Hepatocyte (in vitro differentiated cells): ENCODE results near the gene CFAP410. TPM values are rescaled to one million over a fixed set of nuclear protein-coding genes. Genes with fewer than 3 reads are reported as not detected.

ENCODE experiments used
- DNase-seq: peaks from one replicate; pipeline ENCODE4 v3.0.0-alpha.2; 2016; ENCODE audit warnings: low spot score
- H2AFZ ChIP-seq: fragments of 200-600 bp; sonication (generic); 2 replicates; pipeline ENCODE4 v1.6.0; 2016; ENCODE audit warnings: antibody characterized with exemption, mild to moderate bottlenecking
- H3K27ac ChIP-seq: fragments of 200-600 bp; sonication (generic); 2 replicates; pipeline ENCODE4 v1.5.1; 2016; ENCODE audit warnings: mild to moderate bottlenecking
- H3K27me3 ChIP-seq: fragments of 200-600 bp; sonication (generic); 2 replicates; pipeline ENCODE4 v1.6.1; 2016
- H3K36me3 ChIP-seq: fragments of 200-600 bp; sonication (generic); replicated peaks from 2 replicates; pipeline ENCODE4 v1.5.1; 2016; ENCODE audit warnings: low read depth; ENCODE audit not compliant: insufficient read depth
- H3K4me1 ChIP-seq: fragments of 200-600 bp; sonication (generic); 2 replicates; pipeline ENCODE4 v1.5.1; 2016; ENCODE audit warnings: mild to moderate bottlenecking, moderate library complexity; ENCODE audit not compliant: insufficient read depth
- H3K4me2 ChIP-seq: fragments of 200-600 bp; sonication (generic); 2 replicates; pipeline ENCODE4 v1.6.0; 2016
- H3K4me3 ChIP-seq: fragments of 200-600 bp; sonication (generic); 2 replicates; pipeline ENCODE4 v1.5.1; 2016; ENCODE audit warnings: mild to moderate bottlenecking
- H3K79me2 ChIP-seq: fragments of 200-600 bp; sonication (generic); 2 replicates; pipeline ENCODE4 v1.6.0; 2017; ENCODE audit warnings: mild to moderate bottlenecking
- H3K9me2 ChIP-seq: fragments of 200-600 bp; sonication (generic); replicated peaks from 2 replicates; pipeline ENCODE4 v1.6.0; 2017; ENCODE audit warnings: mild to moderate bottlenecking; ENCODE audit not compliant: insufficient read depth
- H3K9me3 ChIP-seq: fragments of 200-600 bp; sonication (generic); 2 replicates; pipeline ENCODE4 v1.5.1; 2016; ENCODE audit warnings: low read depth, mild to moderate bottlenecking
- H4K20me1 ChIP-seq: fragments of 200-600 bp; sonication (generic); 2 replicates; pipeline ENCODE4 v1.6.0; 2016; ENCODE audit warnings: mild to moderate bottlenecking; ENCODE audit not compliant: insufficient read depth, poor library complexity, severe bottlenecking
- CTCF ChIP-seq: fragments of 200-600 bp; sonication (generic); IDR thresholded peaks from 2 replicates; pipeline ENCODE4 v1.5.1; 2016; ENCODE audit warnings: antibody characterized with exemption, mild to moderate bottlenecking; ENCODE audit not compliant: poor library complexity
- EZH2 ChIP-seq: fragments of 200-600 bp; sonication (generic); IDR thresholded peaks from 2 replicates; pipeline ENCODE4 v1.6.1; 2016; ENCODE audit warnings: antibody characterized with exemption, mild to moderate bottlenecking, borderline replicate concordance
- EZH2phosphoT487 ChIP-seq: fragments of 200-600 bp; sonication (generic); IDR thresholded peaks from one replicate; pipeline ENCODE4 v1.6.1; 2018; ENCODE audit warnings: antibody characterized with exemption, mild to moderate bottlenecking, low read depth, moderate library complexity; ENCODE audit not compliant: unreplicated experiment, severe bottlenecking
- WGBS: methylation state at CpG from one replicate; pipeline ENCODE4 v1.1.6; 2016; ENCODE audit warnings: low lambda C conversion rate; ENCODE audit errors: missing lambda C conversion rate; 5-methylcytosine and 5-hydroxymethylcytosine counted together
- polyA plus RNA-seq: library from polyadenylated mRNA; unstranded; fragments of >200 nt; fragmentation: Nextera tagmentation; extraction: Ambion mirVana; gene quantifications from 2 replicates; pipeline ENCODE4 v1.2.1, GENCODE V29; 2016
- total RNA-seq: library from RNA; depleted of rRNA; stranded (reverse); fragments of >200 nt; gene quantifications from 2 replicates; pipeline ENCODE4 v1.2.3, GENCODE V29; 2014

The CFAP410 gene
- total and polyA plus RNA-seq, 2 experiments from 2014 or later: 17.1 to 33.6 TPM

DNA sequence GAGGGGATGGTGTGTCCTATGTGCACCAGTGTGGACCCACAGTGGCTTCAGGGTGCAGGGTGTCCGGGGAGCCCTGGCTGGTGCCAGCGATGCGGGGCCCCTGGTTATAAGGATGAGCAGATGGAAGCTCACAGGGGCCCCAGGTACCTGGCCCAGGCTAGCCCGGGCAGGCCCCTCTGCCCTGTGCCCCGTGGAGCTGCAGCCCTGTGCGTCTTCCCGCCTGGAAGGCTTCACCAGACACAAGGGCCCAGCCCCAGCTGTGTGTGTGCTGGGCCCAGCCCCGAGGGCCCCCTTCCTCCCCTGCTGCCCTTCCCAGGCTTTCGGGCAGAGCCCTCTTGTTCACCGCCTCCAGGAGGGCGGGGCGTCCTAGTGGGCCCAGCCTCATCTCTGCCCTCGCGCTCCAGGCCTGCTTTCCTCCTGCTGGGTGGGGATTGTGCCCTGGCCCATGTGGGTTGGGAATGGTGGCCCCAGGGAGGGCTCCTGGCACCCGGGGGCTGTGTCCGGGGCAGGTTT is 23.4 kb downstream of the CFAP410 start:
- Histone ChIP-seq H3K4me2 (no peak overlapping the region), H3K4me3 (no peak overlapping the region), H3K79me2 (no peaks in the 10 kb centered on the region), H3K9me2 (no peaks in the 10 kb centered on the region), H3K27me3 (no peaks in the 10 kb centered on the region), H3K27ac (no peak overlapping the region), H3K4me1 (no peaks in the 10 kb centered on the region), H4K20me1 (no peaks in the 10 kb centered on the region), H2AFZ (no peak overlapping the region), H3K36me3 (no peaks in the 10 kb centered on the region), H3K9me3 (no peaks in the 10 kb centered on the region)
- WGBS: 94% methylated on average over 16 of the region's 16 CpGs
- no peak for DNase-seq
- no peak for TF ChIP-seq CTCF
- TF ChIP-seq EZH2phosphoT487: no peak

- no peaks in the 10 kb centered on the region for H3K9me2 ChIP-seq
- no peaks in the 10 kb centered on the region for H3K9me3 ChIP-seq
- no peak overlapping the region for H3K4me3 ChIP-seq
- no peaks in the 10 kb centered on the region for H3K79me2 ChIP-seq
- no peaks in the 10 kb centered on the region for H3K4me1 ChIP-seq
- H4K20me1 ChIP-seq: no peaks in the 10 kb centered on the region
- no peak for DNase-seq
- TF ChIP-seq EZH2 (no peak), EZH2phosphoT487 (no peak), CTCF (no peak)
- no peaks in the 10 kb centered on the region for H3K36me3 ChIP-seq
- H3K27me3 ChIP-seq: no peaks in the 10 kb centered on the region
- H3K4me2 ChIP-seq: no peak overlapping the region
- WGBS: 85% methylated on average over 8 of the region's 11 CpGs
- H3K27ac ChIP-seq: no peak overlapping the region
- H2AFZ ChIP-seq: no peak overlapping the region
Measured at GRCh38 chr21:44314561-44314960, 24.6 kb downstream of the CFAP410 start.

- H3K27me3 ChIP-seq: no peaks in the 10 kb centered on the region
- no peak overlapping the region for H2AFZ ChIP-seq
- no peaks in the 10 kb centered on the region for H3K4me1 ChIP-seq
- WGBS: 93% methylated on average over 12 of the region's 15 CpGs
- H3K27ac ChIP-seq: no peak overlapping the region
- no peaks in the 10 kb centered on the region for H4K20me1 ChIP-seq
- DNase-seq: no peak
- H3K9me2 ChIP-seq: no peaks in the 10 kb centered on the region
- TF ChIP-seq EZH2phosphoT487 (no peak), CTCF (no peak), EZH2 (no peak)
- no peaks in the 10 kb centered on the region for H3K79me2 ChIP-seq
- H3K4me3 ChIP-seq: no peak overlapping the region
- no peaks in the 10 kb centered on the region for H3K9me3 ChIP-seq
- H3K36me3 ChIP-seq: no peaks in the 10 kb centered on the region
- no peak overlapping the region for H3K4me2 ChIP-seq
Measured at GRCh38 chr21:44314128-44314527, 25.1 kb downstream of the CFAP410 start.

GRCh38 chr21:44313451-44313850 is 25.7 kb downstream of the CFAP410 start:
- Histone ChIP-seq H4K20me1 (no peaks in the 10 kb centered on the region), H3K4me3 (no peak overlapping the region), H3K27me3 (no peaks in the 10 kb centered on the region), H3K79me2 (no peaks in the 10 kb centered on the region), H2AFZ (no peak overlapping the region), H3K4me1 (no peaks in the 10 kb centered on the region), H3K27ac (no peak overlapping the region), H3K9me3 (no peaks in the 10 kb centered on the region), H3K36me3 (no peaks in the 10 kb centered on the region), H3K4me2 (no peak overlapping the region), H3K9me2 (no peaks in the 10 kb centered on the region)
- 95% methylated on average over 13 of the region's 13 CpGs for WGBS
- DNase-seq: no peak
- no peak for TF ChIP-seq EZH2
- TF ChIP-seq EZH2phosphoT487: no peak
